ENCODE data around the gene TIMD4.
"Not testable (repeated sequence)": the region's sequence is repeated elsewhere in the genome, so short reads cannot be mapped to it uniquely, and the experiment has no call there.

TIMD4 gene

GRCh38 chr5:156963125-156963524, at the start of gene TIMD4:
Gene TIMD4, minus strand, starts transcription at chr5:156963226. Its CDS starts 28 bp downstream, at chr5:156963198.
- no peak for DNase-seq

GRCh38 chr5:157006262-157006661, 43.2 kb upstream of the TIMD4 start:
- no peak for DNase-seq

GRCh38 chr5:157004893-157005551, 42.0 kb upstream of the TIMD4 start:
- DNase-seq = no peak

- DNase-seq = no peak
These were observed 28.7 kb upstream of the TIMD4 start for GRCh38 chr5:156991714-156992113.

- DNase-seq = no peak
These were observed 21.0 kb upstream of the TIMD4 start for GRCh38 chr5:156984064-156984463.

- DNase-seq = no peak
These were observed 18.5 kb upstream of the TIMD4 start for GRCh38 chr5:156981481-156981880.

GRCh38 chr5:156974328-156974727, 11.3 kb upstream of the TIMD4 start:
- no peak for DNase-seq

GRCh38 chr5:156971848-156972525, 9.0 kb upstream of the TIMD4 start:
- DNase-seq = no peak

GRCh38 chr5:156971415-156971814, 8.4 kb upstream of the TIMD4 start:
- DNase-seq = no peak

GRCh38 chr5:156967386-156967785, 4.4 kb upstream of the TIMD4 start:
- not testable (repeated sequence) for DNase-seq

GRCh38 chr5:156956321-156956720, 6.7 kb downstream of the TIMD4 start:
- no peak for DNase-seq

- DNase-seq = no peak
These were observed 11.7 kb downstream of the TIMD4 start for GRCh38 chr5:156951359-156951758.

GRCh38 chr5:156950716-156951115, 12.3 kb downstream of the TIMD4 start:
- DNase-seq = no peak

GRCh38 chr5:156949424-156949823, 13.6 kb downstream of the TIMD4 start:
- no peak for DNase-seq

GRCh38 chr5:156947925-156948324, 15.1 kb downstream of the TIMD4 start:
- no peak for DNase-seq

GRCh38 chr5:156942064-156942463, 21.0 kb downstream of the TIMD4 start:
- DNase-seq = no peak

- not testable (repeated sequence) for DNase-seq
These were observed 22.6 kb downstream of the TIMD4 start for GRCh38 chr5:156940462-156940861.

- no peak for DNase-seq
These were observed 26.1 kb downstream of the TIMD4 start for GRCh38 chr5:156936972-156937371.

GRCh38 chr5:156934450-156935211, 28.4 kb downstream of the TIMD4 start:
- peak; percentile 55 for DNase-seq

- no peak for DNase-seq
These were observed 33.6 kb downstream of the TIMD4 start for GRCh38 chr5:156929366-156929948.

GRCh38 chr5:156927545-156927944, 35.5 kb downstream of the TIMD4 start:
- DNase-seq = no peak

- not testable (repeated sequence) for DNase-seq
These were observed 37.3 kb downstream of the TIMD4 start for GRCh38 chr5:156925767-156926166.

- no peak for DNase-seq
These were observed 40.7 kb downstream of the TIMD4 start for GRCh38 chr5:156922207-156922792.
